Neural cell (in vitro differentiated cells): ENCODE data around the gene DPYD. TPM values are rescaled to one million over a fixed set of nuclear protein-coding genes. Genes with fewer than 3 reads are reported as not detected.

Experiments
- H2AFZ ChIP-seq: fragments of 200-600, 300-800 bp; sonication (generic), shearing (Covaris generic); 2 replicates; pipeline ENCODE4 v1.6.0; 2014; ENCODE audit warnings: low read depth, mild to moderate bottlenecking, antibody characterized with exemption, low read length, moderate library complexity
- H3F3A ChIP-seq: fragments of 200-600 bp; shearing (Covaris generic); 2 replicates; pipeline ENCODE4 v1.6.1; 2016; ENCODE audit warnings: mild to moderate bottlenecking, moderate library complexity, mixed read lengths, antibody characterized with exemption, low read length; ENCODE audit not compliant: insufficient read depth, poor library complexity, severe bottlenecking
- H3K27ac ChIP-seq: fragments of 200-600, 300-800 bp; sonication (generic), shearing (Covaris generic); 2 replicates; pipeline ENCODE4 v1.5.1; 2014; ENCODE audit warnings: mild to moderate bottlenecking, low read length, moderate library complexity
- H3K27me3 ChIP-seq: fragments of 300-800, 200-600 bp; sonication (generic), shearing (Covaris generic); 2 replicates; pipeline ENCODE4 v1.6.0; 2014; ENCODE audit warnings: mild to moderate bottlenecking, low read depth, low read length, moderate library complexity; ENCODE audit not compliant: insufficient read depth
- H3K36me3 ChIP-seq: fragments of 300-800, 200-600 bp; sonication (generic), shearing (Covaris generic); 2 replicates; pipeline ENCODE4 v1.5.1; 2014; ENCODE audit warnings: mild to moderate bottlenecking, antibody characterized with exemption, low read length, moderate library complexity; ENCODE audit not compliant: insufficient read depth
- H3K4me2 ChIP-seq: fragments of 300-800, 200-600 bp; sonication (generic), shearing (Covaris generic); 2 replicates; pipeline ENCODE4 v1.6.0; 2014; ENCODE audit warnings: mild to moderate bottlenecking, low read length
- H3K4me3 ChIP-seq: fragments of 300-800, 200-600 bp; sonication (generic), shearing (Covaris generic); 2 replicates; pipeline ENCODE4 v1.5.1; 2014; ENCODE audit warnings: mild to moderate bottlenecking, low read length, moderate library complexity
- H3K79me2 ChIP-seq: fragments of 200-600 bp; shearing (Covaris generic); replicated peaks from 2 replicates; pipeline ENCODE4 v1.6.0; 2014; ENCODE audit warnings: mild to moderate bottlenecking, low read length, moderate library complexity; ENCODE audit not compliant: insufficient read depth
- H3K9ac ChIP-seq: fragments of 300-800, 200-600 bp; sonication (generic), shearing (Covaris generic); 2 replicates; pipeline ENCODE4 v1.6.1; 2016; ENCODE audit warnings: mild to moderate bottlenecking, low read length, mixed read lengths
- H3K9me2 ChIP-seq: fragments of 200-600 bp; shearing (Covaris generic); 2 replicates; pipeline ENCODE4 v1.6.1; 2016; ENCODE audit warnings: mild to moderate bottlenecking, low read length, mixed read lengths; ENCODE audit not compliant: insufficient read depth
- H3K9me3 ChIP-seq: fragments of 200-600, 300-800 bp; sonication (generic), shearing (Covaris generic); 2 replicates; pipeline ENCODE4 v1.6.1; 2016; ENCODE audit warnings: mild to moderate bottlenecking, mixed run types, low read length, moderate library complexity, mixed read lengths
- H4K20me1 ChIP-seq: fragments of 200-600 bp; shearing (Covaris generic); 2 replicates; pipeline ENCODE4 v1.6.1; 2016; ENCODE audit warnings: mild to moderate bottlenecking, mixed run types; ENCODE audit not compliant: insufficient read depth
- EP300 ChIP-seq: fragments of 450-650 bp; conservative IDR thresholded peaks from 2 replicates; pipeline ENCODE4 v1.6.1; 2014; ENCODE audit warnings: antibody characterized with exemption, mild to moderate bottlenecking, moderate library complexity; ENCODE audit not compliant: poor library complexity, severe bottlenecking
- EZH2 ChIP-seq: fragments of 200-600, 300-800 bp; shearing (Covaris generic), sonication (generic); IDR thresholded peaks from 2 replicates; pipeline ENCODE4 v1.6.1; 2014; ENCODE audit warnings: antibody characterized with exemption, low read length, borderline replicate concordance, mild to moderate bottlenecking; ENCODE audit not compliant: insufficient read depth, poor library complexity, severe bottlenecking
- MXI1 ChIP-seq: fragments of 450-650 bp; conservative IDR thresholded peaks from 2 replicates; pipeline ENCODE4 v1.6.1; 2014; ENCODE audit warnings: antibody characterized with exemption, mild to moderate bottlenecking; ENCODE audit not compliant: poor library complexity, severe bottlenecking
- POLR2AphosphoS5 ChIP-seq: IDR thresholded peaks from 2 replicates; pipeline ENCODE4 v1.6.1; 2012
- RAD21 ChIP-seq: fragments of 450-650 bp; conservative IDR thresholded peaks from 2 replicates; pipeline ENCODE4 v1.6.1; 2014; ENCODE audit warnings: antibody characterized with exemption, mild to moderate bottlenecking, moderate library complexity
- SMC3 ChIP-seq: fragments of 450-650 bp; conservative IDR thresholded peaks from 2 replicates; pipeline ENCODE4 v1.6.1; 2014; ENCODE audit warnings: antibody characterized with exemption, mild to moderate bottlenecking, moderate library complexity; ENCODE audit not compliant: poor library complexity
- TAF1 ChIP-seq: IDR thresholded peaks from 2 replicates; pipeline ENCODE4 v1.6.1; 2012; ENCODE audit warnings: low read depth
- polyA plus RNA-seq: library from polyadenylated mRNA; depleted of rRNA; stranded (reverse); fragments of >200 nt; gene quantifications from 2 replicates; pipeline ENCODE4 v1.2.3, GENCODE V29; 2014
- TF ChIP-seq, protein P1 (sequence below): fragments of 450-650 bp; IDR thresholded peaks from 2 replicates; pipeline ENCODE4 v1.5.1; 2014; ENCODE audit warnings: antibody characterized with exemption, mild to moderate bottlenecking, moderate library complexity; ENCODE audit not compliant: poor library complexity, severe bottlenecking
- TF ChIP-seq, protein P2 (sequence below): IDR thresholded peaks from 2 replicates; pipeline ENCODE4 v1.6.1; 2012; ENCODE audit warnings: borderline replicate concordance

Gene DPYD
- polyA plus RNA-seq, 1 donor from 2014 or later: 6.7 TPM

GRCh38 chr1:97093741-97094140 lies 827.1 kb downstream of the DPYD start:
- no peak overlapping the region for H3K9ac ChIP-seq
- no peaks in the 10 kb centered on the region for H3F3A ChIP-seq
- H3K4me2 ChIP-seq: no peak overlapping the region

GRCh38 chr1:97092824-97093223 lies 828.0 kb downstream of the DPYD start:
- Histone ChIP-seq H3K79me2 (no peaks in the 10 kb centered on the region), H3K36me3 (no peaks in the 10 kb centered on the region), H3K27ac (no peak overlapping the region), H3K9me2 (no peaks in the 10 kb centered on the region), H3K27me3 (no peaks in the 10 kb centered on the region), H3F3A (no peaks in the 10 kb centered on the region), H3K4me3 (no peak overlapping the region), H4K20me1 (no peaks in the 10 kb centered on the region), H2AFZ (no peak overlapping the region), H3K4me2 (no peak overlapping the region), H3K9ac (no peak overlapping the region), H3K9me3 (no peaks in the 10 kb centered on the region)
- TF ChIP-seq, protein P1, sequence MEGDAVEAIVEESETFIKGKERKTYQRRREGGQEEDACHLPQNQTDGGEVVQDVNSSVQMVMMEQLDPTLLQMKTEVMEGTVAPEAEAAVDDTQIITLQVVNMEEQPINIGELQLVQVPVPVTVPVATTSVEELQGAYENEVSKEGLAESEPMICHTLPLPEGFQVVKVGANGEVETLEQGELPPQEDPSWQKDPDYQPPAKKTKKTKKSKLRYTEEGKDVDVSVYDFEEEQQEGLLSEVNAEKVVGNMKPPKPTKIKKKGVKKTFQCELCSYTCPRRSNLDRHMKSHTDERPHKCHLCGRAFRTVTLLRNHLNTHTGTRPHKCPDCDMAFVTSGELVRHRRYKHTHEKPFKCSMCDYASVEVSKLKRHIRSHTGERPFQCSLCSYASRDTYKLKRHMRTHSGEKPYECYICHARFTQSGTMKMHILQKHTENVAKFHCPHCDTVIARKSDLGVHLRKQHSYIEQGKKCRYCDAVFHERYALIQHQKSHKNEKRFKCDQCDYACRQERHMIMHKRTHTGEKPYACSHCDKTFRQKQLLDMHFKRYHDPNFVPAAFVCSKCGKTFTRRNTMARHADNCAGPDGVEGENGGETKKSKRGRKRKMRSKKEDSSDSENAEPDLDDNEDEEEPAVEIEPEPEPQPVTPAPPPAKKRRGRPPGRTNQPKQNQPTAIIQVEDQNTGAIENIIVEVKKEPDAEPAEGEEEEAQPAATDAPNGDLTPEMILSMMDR: no peak
- TF ChIP-seq POLR2AphosphoS5 (no peak), EP300 (no peak), EZH2 (no peak), TAF1 (no peak), MXI1 (no peak), RAD21 (no peak), SMC3 (no peak)
- TF ChIP-seq, protein P2, sequence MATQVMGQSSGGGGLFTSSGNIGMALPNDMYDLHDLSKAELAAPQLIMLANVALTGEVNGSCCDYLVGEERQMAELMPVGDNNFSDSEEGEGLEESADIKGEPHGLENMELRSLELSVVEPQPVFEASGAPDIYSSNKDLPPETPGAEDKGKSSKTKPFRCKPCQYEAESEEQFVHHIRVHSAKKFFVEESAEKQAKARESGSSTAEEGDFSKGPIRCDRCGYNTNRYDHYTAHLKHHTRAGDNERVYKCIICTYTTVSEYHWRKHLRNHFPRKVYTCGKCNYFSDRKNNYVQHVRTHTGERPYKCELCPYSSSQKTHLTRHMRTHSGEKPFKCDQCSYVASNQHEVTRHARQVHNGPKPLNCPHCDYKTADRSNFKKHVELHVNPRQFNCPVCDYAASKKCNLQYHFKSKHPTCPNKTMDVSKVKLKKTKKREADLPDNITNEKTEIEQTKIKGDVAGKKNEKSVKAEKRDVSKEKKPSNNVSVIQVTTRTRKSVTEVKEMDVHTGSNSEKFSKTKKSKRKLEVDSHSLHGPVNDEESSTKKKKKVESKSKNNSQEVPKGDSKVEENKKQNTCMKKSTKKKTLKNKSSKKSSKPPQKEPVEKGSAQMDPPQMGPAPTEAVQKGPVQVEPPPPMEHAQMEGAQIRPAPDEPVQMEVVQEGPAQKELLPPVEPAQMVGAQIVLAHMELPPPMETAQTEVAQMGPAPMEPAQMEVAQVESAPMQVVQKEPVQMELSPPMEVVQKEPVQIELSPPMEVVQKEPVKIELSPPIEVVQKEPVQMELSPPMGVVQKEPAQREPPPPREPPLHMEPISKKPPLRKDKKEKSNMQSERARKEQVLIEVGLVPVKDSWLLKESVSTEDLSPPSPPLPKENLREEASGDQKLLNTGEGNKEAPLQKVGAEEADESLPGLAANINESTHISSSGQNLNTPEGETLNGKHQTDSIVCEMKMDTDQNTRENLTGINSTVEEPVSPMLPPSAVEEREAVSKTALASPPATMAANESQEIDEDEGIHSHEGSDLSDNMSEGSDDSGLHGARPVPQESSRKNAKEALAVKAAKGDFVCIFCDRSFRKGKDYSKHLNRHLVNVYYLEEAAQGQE: no peak

More at GRCh38 chr1:97093741-97094140, 827.1 kb downstream of the DPYD start:
- H3K27me3 ChIP-seq: no peaks in the 10 kb centered on the region
- H3K27ac ChIP-seq: no peak overlapping the region
- no peaks in the 10 kb centered on the region for H3K36me3 ChIP-seq
- TF ChIP-seq RAD21: no peak
- no peak for TF ChIP-seq MXI1
- no peak for TF ChIP-seq SMC3
- TF ChIP-seq, protein P1: no peak
- TF ChIP-seq EZH2: no peak
- TF ChIP-seq, protein P2: no peak
- TF ChIP-seq POLR2AphosphoS5: no peak
- no peak for TF ChIP-seq EP300
- no peak for TF ChIP-seq TAF1
- H3K9me2 ChIP-seq: no peaks in the 10 kb centered on the region
- no peaks in the 10 kb centered on the region for H3K9me3 ChIP-seq
- no peaks in the 10 kb centered on the region for H3K79me2 ChIP-seq
- no peaks in the 10 kb centered on the region for H4K20me1 ChIP-seq
- H2AFZ ChIP-seq: no peak overlapping the region
- no peak overlapping the region for H3K4me3 ChIP-seq
